Lower lobe of right lung (tissue), 2 donors: Measurements from ENCODE around the gene SPAG8. TPM values are rescaled to one million over a fixed set of nuclear protein-coding genes. Genes with fewer than 3 reads are reported as not detected.

Experiments used
- ATAC-seq, 2 donors: fragments of 200-7000 bp; cut with Tn5 transposase; one replicate each; pipeline ENCODE4 v1.9.1; 2020 to 2022; ENCODE audit warnings: mild to moderate bottlenecking in 2 of 2, moderate library complexity in 2 of 2
- DNase-seq: peaks from one replicate; pipeline ENCODE4 v3.0.0-alpha.2; 2020
- H3K27ac ChIP-seq: fragments of 200-600 bp; one replicate; pipeline ENCODE4 v1.8.0; 2022
- H3K27me3 ChIP-seq: fragments of 200-600 bp; one replicate; pipeline ENCODE4 v1.8.0; 2022; ENCODE audit warnings: low read depth
- H3K36me3 ChIP-seq: fragments of 200-600 bp; one replicate; pipeline ENCODE4 v1.8.0; 2022; ENCODE audit warnings: mild to moderate bottlenecking
- H3K4me1 ChIP-seq: fragments of 200-600 bp; one replicate; pipeline ENCODE4 v1.8.0; 2022
- H3K4me3 ChIP-seq: fragments of 200-600 bp; one replicate; pipeline ENCODE4 v1.8.0; 2022; ENCODE audit warnings: mild to moderate bottlenecking
- H3K9me3 ChIP-seq: fragments of 200-600 bp; one replicate; pipeline ENCODE4 v1.8.0; 2022
- intact Hi-C: fragments of 100-400 bp; cut with DNase I; formaldehyde crosslinking; loops from one replicate; pipeline ENCODE4 v1.11.0; 2022
- total RNA-seq: library from RNA; stranded (reverse); fragmentation: NEBNext Ultra II Directional; extraction: Animal tissue kit (Norgen Biotek cat#: 25700); gene quantifications from one replicate; pipeline ENCODE4 v1.2.1, GENCODE V29; 2021
- TF ChIP-seq, protein P1 (sequence below): fragments of 200-600 bp; IDR thresholded peaks from one replicate; pipeline ENCODE4 v1.8.0; 2022; ENCODE audit warnings: antibody characterized with exemption, mild to moderate bottlenecking
- donor health status: DM: no; HTN: yes; CAD: no; lungs with severe emphysema.

The SPAG8 gene
- total RNA-seq, 1 donor from 2014 or later = 13.3 TPM

DNA sequence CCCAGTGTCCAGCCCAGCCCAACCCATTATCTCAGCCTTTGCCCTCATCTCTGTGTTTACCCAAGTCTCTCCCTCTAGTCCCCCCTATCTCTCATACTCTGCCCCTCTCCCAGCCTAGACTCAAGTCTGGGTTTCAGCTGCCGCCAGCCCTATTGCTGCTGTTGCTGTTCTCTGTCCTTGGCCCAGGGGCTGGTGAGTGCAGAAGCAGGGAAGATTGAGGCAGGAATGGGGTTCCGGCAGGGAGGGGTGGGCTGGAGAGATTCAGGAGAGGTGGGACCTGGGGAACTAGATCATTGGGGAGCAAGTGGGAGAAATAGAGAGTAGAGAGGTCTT, 17.7 kb upstream of the SPAG8 start:
- Histone ChIP-seq H3K36me3 (no peaks in the 10 kb centered on the region), H3K4me1 (peaks cover 40% of the 10 kb centered on the region), H3K9me3 (no peaks in the 10 kb centered on the region), H3K4me3 (peak overlapping the region; percentile 72), H3K27ac (peak overlapping the region; percentile 92), H3K27me3 (no peaks in the 10 kb centered on the region)
- ATAC-seq (no peak), DNase-seq (no peak)
- intact Hi-C loops = no loop called here
- TF ChIP-seq, protein P1, sequence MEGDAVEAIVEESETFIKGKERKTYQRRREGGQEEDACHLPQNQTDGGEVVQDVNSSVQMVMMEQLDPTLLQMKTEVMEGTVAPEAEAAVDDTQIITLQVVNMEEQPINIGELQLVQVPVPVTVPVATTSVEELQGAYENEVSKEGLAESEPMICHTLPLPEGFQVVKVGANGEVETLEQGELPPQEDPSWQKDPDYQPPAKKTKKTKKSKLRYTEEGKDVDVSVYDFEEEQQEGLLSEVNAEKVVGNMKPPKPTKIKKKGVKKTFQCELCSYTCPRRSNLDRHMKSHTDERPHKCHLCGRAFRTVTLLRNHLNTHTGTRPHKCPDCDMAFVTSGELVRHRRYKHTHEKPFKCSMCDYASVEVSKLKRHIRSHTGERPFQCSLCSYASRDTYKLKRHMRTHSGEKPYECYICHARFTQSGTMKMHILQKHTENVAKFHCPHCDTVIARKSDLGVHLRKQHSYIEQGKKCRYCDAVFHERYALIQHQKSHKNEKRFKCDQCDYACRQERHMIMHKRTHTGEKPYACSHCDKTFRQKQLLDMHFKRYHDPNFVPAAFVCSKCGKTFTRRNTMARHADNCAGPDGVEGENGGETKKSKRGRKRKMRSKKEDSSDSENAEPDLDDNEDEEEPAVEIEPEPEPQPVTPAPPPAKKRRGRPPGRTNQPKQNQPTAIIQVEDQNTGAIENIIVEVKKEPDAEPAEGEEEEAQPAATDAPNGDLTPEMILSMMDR = no peak

DNA sequence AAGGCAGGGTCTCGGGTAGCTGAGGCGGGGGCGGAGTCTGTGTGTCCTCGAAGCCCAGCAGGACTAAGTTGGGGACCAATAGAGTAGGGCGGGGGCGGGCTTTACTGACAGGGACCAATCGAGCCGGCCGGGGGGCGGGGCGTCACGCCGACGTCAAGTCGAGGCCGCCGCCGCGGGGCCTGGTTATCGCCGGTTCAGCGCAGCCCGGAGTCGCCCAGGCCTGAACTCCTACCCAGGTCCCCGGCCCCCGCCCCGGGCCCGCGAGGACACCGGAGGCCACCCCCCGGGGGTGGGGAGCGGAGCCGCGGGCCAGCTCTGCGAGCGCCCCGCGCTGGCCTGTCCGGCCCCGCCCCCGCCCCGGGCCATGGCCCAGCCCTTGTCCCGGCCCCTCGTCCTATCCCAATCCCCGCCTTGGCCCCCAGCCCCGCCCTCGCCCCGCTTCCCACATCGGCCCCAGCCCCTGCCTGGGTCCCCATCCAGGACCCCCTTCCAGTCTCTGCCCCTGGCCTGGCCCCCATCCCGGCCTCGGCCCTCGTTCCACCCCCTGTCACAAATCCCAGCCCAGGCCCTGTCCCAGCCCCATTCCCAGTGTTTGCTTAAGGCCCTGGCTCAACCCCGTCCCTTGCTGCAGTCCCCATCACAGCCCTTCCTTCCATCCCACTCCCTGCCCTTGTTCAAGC, 17.2 kb upstream of the SPAG8 start, which contains the start of gene TMEM8B:
Gene TMEM8B (plus strand): TSS at position 145 of the 680 bp plus-strand sequence. CDS start 220 bp downstream, at position 365.
- DNase-seq = peak; percentile 99
- Histone ChIP-seq H3K27ac (peak within 1 kb of the TSS; percentile 92), H3K9me3 (no peaks in the 10 kb centered on the region), H3K36me3 (no peaks in the 10 kb centered on the region), H3K27me3 (no peaks in the 10 kb centered on the region), H3K4me1 (peaks cover 35% of the 10 kb centered on the region), H3K4me3 (peak within 1 kb of the TSS; percentile 72)
- intact Hi-C loops = no loop called here
- peak; percentile 92 to 95 for ATAC-seq
- TF ChIP-seq, protein P1 = no peak

DNA sequence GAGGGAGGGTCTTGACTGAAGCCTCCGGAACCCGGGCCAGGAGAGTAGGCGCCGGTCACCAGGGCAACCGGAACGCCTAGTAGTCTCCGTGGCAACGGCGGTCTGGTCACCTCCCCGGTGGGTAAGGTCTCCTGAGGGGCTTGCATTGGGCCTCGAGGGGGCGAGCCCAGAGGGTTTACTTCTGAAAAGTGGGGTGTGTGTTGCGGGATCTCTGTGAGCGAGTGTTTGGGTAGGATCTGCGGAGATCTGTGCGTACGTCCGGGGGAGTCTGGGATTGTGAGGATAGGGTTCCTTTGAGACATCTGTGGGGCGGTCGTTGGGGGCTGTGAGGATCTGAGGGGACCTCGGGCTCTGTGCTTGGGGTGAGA, 16.6 kb upstream of the SPAG8 start, which contains the start of gene FAM221B:
Gene FAM221B (minus strand): TSS at position 17 of the 368 bp plus-strand sequence. CDS start 2,571 bp downstream, outside the sequence.
- intact Hi-C loops = no loop called here
- Histone ChIP-seq H3K36me3 (no peaks in the 10 kb centered on the region), H3K27me3 (no peaks in the 10 kb centered on the region), H3K4me1 (peaks cover 32% of the 10 kb centered on the region), H3K9me3 (no peaks in the 10 kb centered on the region), H3K4me3 (peak within 1 kb of the TSS; percentile 72), H3K27ac (peak within 1 kb of the TSS; percentile 92)
- DNase-seq (peak; percentile 67), ATAC-seq (peak in 1 of 2 donors; percentile 5)
- TF ChIP-seq, protein P1 = no peak

DNA sequence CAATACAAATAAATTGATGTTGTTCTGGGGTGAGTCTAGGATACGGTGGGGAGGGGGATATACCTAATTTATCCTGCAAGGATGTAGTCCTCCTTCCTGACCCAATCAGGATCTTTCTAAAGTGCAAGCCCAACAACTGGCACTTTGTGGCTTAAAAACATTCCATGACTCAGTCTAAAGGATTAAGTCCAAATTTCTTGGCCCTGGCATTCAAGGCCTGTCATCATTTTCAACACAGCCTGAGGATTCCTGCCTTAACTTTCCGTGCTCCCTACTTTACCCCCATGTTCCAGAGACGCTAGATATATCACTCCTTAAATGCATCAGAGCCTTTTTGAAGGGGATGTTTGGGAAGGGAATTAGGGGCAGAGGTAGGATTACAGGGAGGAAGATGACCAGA, 15.4 kb upstream of the SPAG8 start:
- DNase-seq (no peak), ATAC-seq (no peak)
- TF ChIP-seq, protein P1 = no peak
- Histone ChIP-seq H3K9me3 (no peaks in the 10 kb centered on the region), H3K27me3 (no peaks in the 10 kb centered on the region), H3K36me3 (no peaks in the 10 kb centered on the region), H3K4me1 (peaks cover 23% of the 10 kb centered on the region), H3K4me3 (no peak overlapping the region), H3K27ac (no peak overlapping the region)
- intact Hi-C loops = no loop called here

DNA sequence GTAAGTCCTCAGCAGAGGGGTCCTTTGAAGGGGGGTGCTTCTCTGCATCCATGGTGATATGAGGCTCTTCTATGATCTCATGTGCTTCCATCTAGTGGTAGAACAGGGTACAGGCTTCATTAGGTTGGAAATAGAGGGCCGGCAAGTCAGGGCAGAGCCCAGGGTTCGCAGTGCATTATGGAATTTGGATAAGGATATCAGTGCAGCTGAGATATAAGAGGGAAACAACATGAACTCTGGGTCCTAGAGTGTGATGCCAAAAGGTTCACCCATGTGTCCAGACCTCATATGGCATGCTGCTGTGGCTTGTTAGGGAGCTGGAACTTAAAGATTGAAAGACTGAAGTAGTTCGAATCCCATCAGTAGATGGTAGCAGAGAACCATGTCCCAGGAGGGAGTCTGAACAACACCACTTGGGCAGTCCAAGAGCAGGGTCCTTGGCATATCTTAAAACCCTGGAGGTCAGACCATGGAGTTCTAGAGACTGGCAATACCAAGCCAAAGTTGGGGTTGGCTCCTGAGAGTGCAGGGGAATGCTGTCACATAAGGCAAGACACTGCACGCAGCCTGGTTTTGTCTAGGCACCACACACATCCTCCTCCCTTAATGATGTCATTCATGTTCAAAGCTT, 14.1 kb upstream of the SPAG8 start:
- peaks cover 23% of the 10 kb centered on the region for H3K4me1 ChIP-seq
- no peak for DNase-seq
- H3K9me3 ChIP-seq = no peaks in the 10 kb centered on the region
- no peak overlapping the region for H3K27ac ChIP-seq
- intact Hi-C loops = no loop called here
- no peaks in the 10 kb centered on the region for H3K27me3 ChIP-seq
- TF ChIP-seq, protein P1 = peak; percentile 85
- H3K36me3 ChIP-seq = no peaks in the 10 kb centered on the region
- H3K4me3 ChIP-seq = no peak overlapping the region
- ATAC-seq = peak; percentile 63 to 68
